Esophagus muscularis mucosa (tissue), 4 donors: ENCODE measurements around the gene MPIG6B.

Experiments used
- CTCF ChIP-seq, 3 experiments: fragments of 200-600 bp in 2 of 3; fragments of 450-650 bp in 1 of 3; sonication (generic) in 2 of 3; IDR thresholded peaks; one replicate each; pipeline ENCODE4 v1.5.1; 2017 to 2019; ENCODE audit warnings: antibody characterized with exemption in 3 of 3, mild to moderate bottlenecking in 2 of 3, moderate library complexity in 1 of 3
- EP300 ChIP-seq: sonication (generic); formaldehyde crosslinking; IDR thresholded peaks from one replicate; pipeline ENCODE4 v1.6.1; 2017; ENCODE audit warnings: antibody characterized with exemption
- POLR2A ChIP-seq: fragments of 450-650 bp; IDR thresholded peaks from one replicate; pipeline ENCODE4 v1.6.1; 2017; ENCODE audit warnings: antibody characterized with exemption, moderate library complexity, mild to moderate bottlenecking, low read depth
- POLR2AphosphoS5 ChIP-seq, 2 donors: sonication (generic); formaldehyde crosslinking; IDR thresholded peaks; one replicate each; pipeline ENCODE4 v1.6.1; 2017; ENCODE audit warnings: antibody characterized with exemption in 2 of 2

GRCh38 chr6:31708224-31708623 is 14.9 kb upstream of the MPIG6B start:
- no peak for TF ChIP-seq CTCF (IDR thresholded peaks at IDR 0.05)
- no peak for TF ChIP-seq POLR2A
- TF ChIP-seq EP300 = no peak
- TF ChIP-seq POLR2AphosphoS5 (IDR thresholded peaks at IDR 0.05) = no peak
